CD4-positive, alpha-beta T cell treated with Interleukin-15 for 4 hours (primary cell): ENCODE data around the gene ELN.

Source experiments
- DNase-seq: peaks from one replicate; pipeline ENCODE4 v3.0.0-alpha.2; 2020; ENCODE audit warnings: low spot score

Gene ELN

GRCh38 chr7:74063646-74064045 lies 35.7 kb downstream of the ELN start:
- DNase-seq = no peak

DNA sequence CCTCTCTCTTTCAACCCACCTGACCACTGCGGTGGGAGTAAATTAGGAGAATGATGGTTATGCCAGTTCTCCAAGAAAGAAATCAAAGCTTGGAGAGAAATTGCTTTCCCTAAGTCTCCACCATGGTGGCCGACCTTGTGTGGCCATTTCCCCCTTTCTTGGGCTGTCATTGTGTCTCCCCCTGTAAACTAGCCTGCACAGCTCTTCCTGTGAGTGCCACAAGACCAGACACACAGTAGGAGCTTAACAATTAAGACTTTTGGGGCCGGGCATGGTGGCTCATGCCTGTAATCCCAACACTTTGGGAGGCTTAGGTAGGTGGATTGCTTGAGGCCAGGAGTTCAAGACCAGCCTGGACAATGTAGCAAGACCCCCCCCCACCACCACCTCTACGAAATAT lies 36.7 kb downstream of the ELN start:
- DNase-seq = no peak

- DNase-seq = no peak
Measured at GRCh38 chr7:74066626-74067025, 38.7 kb downstream of the ELN start.

DNA sequence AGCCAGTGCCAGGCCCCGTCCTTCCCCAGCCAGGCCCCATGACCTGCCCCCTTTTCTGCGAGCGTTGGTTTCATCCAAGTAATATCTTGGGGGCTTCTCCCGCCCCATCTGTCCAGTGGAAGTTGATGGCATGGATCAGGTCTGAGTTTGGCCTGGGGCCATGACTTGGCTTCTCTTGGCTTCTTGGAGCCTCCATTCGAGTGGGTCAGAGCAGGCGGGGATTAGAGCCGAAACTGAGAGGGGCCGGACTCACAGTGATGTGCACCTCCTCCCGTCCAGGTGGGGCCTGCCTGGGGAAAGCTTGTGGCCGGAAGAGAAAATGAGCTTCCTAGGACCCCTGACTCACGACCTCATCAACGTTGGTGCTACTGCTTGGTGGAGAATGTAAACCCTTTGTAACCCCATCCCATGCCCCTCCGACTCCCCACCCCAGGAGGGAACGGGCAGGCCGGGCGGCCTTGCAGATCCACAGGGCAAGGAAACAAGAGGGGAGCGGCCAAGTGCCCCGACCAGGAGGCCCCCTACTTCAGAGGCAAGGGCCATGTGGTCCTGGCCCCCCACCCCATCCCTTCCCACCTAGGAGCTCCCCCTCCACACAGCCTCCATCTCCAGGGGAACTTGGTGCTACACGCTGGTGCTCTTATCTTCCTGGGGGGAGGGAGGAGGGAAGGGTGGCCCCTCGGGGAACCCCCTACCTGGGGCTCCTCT lies 40.6 kb downstream of the ELN start:
- no peak for DNase-seq

GRCh38 chr7:74069086-74069541 lies 41.1 kb downstream of the ELN start:
- DNase-seq = no peak

DNA sequence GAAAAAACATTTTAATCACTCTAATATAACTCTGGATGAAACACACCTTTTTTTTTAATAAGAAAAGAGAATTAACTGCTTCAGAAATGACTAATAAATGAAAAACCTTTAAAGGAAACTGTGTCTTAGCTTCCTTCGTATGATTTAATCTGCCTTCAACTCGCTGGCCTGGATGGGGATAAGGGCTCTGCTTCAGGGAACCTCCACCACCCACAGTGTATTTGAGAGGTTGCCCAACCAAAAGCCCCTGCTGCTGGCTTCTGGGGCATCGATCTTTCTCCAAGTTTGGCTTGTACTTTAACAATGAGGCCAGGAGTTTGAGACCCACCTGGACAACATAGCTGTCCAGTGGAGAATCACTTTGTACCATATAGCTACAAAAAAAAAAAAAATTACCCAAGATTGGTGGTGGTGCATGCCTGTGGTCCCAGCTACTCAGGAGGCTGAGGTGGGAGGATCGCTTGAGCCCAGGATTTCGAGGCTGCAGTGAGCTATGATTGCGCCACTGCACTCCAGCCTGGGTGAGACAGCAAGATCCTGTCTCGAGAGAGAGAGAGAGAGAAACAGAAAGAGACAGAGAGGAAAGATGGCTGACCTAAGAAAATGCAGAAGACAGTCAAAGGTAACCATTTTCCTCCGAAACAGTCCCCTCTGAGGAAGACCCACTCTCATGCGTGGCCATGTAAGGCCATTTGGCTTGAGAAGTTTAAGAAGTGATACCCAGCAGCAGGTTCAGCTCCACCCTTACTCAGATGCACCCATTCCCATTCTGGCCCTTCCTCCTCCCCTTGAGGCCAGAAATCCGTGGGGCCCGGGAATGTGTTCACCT lies 42.0 kb downstream of the ELN start:
- DNase-seq = no peak

- DNase-seq = no peak
Measured at GRCh38 chr7:74070619-74070921, 42.6 kb downstream of the ELN start.

DNA sequence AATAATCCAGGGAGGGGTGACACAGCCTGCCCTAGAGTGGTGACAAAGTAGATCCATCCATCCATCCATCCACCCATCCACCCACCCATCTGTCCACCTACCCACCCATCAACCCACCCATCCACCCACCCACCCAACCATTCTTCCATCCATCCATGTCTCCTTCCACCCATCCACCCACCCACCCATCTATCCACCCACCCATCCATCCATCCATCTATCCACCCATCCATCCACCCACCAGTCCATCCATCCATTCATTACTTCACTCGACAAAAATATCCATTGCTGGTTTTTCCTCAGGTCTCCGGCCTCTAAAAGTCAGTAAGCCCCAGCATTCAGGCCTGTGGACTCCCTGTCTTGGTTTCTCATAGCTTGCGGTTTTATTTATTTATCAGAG lies 43.1 kb downstream of the ELN start:
- no peak for DNase-seq

- DNase-seq = no peak
Measured at GRCh38 chr7:74074770-74075169, 46.8 kb downstream of the ELN start.

- no peak for DNase-seq
Measured at GRCh38 chr7:74078461-74078860, 50.5 kb downstream of the ELN start.

DNA sequence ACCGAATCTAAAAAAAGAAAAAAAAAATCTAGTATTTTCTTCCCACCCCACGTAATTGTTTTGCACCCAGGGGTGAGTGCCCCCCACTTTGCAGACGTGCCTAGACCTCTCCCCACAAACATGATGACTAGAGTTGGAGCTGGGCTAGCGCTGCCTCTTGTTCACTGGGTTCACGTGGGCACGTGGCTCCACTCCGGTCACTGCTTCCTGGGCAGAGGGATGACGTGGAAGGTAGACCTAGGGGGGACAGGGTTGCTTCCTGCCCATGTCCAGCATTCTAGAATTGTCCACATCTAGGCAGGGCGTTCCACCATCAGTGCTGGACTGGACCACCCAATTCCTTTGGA lies 54.8 kb downstream of the ELN start:
- DNase-seq = no peak

- DNase-seq = peak; percentile 79
Measured at GRCh38 chr7:74083117-74083876, 55.3 kb downstream of the ELN start, which contains the start of gene LIMK1. Gene LIMK1 (plus strand): TSS chr7:74083804. CDS start chr7:74083991, 187 bp downstream.

GRCh38 chr7:74083928-74084721 lies 56.2 kb downstream of the ELN start:
- peak; percentile 25 for DNase-seq

DNA sequence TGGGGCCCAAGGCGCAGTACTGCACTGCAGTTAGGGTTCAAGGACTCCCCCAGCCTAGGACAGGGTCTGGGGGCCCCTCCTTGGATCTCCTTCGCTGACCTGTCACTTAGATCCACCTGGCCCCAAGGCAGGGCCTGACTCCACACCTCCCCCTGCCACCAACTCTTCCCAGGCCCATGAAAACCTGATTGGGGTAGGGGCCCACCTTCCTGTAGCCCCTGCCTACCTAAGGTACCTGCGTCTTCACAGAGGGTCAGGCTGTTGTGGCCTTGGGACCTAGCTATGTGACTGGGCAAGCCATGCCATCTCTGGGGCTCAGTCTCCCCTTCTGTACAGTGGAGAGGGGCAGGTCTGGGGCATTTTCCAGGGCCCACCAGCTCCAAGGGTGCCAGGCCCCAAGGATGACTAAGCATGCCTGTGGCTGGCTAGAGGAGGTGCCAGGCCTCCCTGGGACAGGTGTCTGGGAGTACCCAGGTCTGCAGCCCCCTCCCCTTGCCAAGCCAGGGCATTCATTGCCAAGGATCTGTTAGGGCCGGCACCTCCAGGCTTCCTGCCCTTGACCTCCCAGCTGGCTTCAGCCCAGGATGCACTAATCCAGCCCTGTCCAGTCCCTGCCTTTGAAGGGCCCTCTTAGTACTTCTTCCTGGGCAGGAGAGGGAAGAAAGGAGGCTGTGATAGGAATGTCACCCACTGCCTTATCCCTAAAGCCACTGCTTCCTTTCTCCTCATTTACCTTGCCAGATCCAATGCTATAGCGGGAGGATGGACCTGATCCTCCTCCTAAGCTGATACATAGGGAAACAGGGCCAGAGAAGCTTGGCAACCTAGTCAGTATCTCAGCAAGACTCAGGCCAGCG lies 57.0 kb downstream of the ELN start:
- no peak for DNase-seq

DNA sequence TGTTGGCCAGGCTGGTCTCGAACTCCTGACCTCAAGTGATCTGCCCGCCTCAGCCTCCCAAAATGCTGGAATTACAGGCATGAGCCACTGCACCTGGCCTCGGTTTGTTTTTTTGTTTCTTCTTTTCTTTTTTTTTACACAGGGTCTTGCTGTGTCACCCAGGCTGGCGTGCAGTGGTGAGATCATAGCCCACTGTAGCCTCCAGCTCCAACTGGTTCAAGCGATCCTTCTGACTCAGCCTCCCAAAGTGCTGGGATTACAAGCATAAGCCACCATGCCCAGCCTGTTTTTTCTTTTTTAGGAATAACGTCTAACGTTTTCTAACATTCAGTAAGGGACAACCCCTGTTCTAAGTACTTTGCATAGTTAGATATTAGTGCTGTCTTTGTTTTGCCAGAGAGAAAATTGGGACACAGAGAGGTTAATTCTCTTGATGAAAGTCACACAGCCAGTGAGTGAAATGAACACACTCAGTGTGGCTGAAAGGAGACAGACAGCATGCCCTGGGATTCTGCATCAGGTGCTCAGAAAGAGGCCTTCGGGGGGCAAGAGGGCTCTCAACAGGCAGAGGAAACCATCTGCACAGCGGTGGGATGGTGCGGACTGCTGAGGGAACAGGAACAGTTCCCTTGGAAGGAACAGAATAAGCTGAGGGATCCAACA lies 59.9 kb downstream of the ELN start:
- DNase-seq = no peak

DNA sequence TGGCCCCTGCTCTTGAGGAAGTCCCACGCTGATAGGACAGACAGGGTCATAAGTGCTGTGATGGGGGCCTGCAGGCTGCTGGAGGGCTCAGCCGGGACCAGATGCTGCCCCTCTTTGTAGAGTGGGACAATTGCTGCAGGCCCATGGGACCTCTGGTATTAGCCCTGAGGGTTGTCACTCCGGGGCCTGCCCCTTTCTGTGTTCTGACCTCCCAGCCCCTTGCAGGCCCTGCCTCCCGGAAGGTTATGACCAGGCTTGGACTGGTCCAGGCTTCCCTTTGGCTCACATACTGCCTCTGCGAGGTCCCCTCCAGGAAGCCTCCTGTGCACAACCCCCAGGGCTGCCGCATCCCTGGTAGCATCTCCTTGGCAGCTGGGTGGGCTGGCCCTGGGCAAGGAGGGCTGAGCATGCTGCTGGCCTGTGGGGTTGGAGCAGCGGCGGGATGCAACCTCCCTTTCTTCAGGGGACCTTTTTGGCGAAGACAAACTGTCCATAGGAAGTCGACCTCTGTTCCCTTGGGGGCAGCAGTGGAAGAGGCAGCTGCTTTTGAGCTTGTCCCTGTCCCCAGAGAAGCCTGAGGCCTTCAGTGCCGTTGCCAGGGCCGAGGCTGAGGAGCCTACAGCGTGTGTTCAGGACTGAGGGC lies 64.5 kb downstream of the ELN start:
- DNase-seq = no peak

- DNase-seq = peak; percentile 1
Measured at GRCh38 chr7:74092964-74093471, 65.0 kb downstream of the ELN start.

DNA sequence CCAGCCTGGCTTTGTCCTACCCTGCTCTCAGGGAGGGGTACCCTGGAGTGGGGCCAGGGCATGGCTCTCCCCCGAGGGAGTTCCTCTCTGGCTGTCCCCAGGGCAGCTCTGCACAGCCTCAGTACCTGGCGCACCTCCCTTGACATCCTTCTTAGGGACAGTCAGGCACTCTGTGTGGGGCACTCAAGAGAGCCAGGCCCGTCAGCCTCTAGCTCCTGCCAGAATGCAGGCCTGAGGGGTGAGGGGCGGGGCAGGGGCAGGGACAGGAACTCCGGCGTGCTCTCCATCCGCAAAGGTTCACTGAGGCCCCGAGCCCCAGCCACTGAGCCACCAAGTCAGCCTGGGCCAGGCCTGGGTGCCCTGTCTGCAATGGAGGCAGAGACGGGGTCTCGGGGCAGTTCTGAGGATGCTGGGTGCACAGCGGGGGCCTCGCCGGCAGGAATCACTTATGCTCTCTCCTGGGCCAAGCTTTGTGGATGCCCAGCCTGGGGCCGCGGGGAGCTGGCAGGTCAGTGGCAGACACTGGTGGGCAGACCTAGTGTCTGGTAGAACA lies 65.8 kb downstream of the ELN start:
- no peak for DNase-seq
